ENCODE measurements around the gene TARBP1.

- TF ChIP-seq, protein P1, sequence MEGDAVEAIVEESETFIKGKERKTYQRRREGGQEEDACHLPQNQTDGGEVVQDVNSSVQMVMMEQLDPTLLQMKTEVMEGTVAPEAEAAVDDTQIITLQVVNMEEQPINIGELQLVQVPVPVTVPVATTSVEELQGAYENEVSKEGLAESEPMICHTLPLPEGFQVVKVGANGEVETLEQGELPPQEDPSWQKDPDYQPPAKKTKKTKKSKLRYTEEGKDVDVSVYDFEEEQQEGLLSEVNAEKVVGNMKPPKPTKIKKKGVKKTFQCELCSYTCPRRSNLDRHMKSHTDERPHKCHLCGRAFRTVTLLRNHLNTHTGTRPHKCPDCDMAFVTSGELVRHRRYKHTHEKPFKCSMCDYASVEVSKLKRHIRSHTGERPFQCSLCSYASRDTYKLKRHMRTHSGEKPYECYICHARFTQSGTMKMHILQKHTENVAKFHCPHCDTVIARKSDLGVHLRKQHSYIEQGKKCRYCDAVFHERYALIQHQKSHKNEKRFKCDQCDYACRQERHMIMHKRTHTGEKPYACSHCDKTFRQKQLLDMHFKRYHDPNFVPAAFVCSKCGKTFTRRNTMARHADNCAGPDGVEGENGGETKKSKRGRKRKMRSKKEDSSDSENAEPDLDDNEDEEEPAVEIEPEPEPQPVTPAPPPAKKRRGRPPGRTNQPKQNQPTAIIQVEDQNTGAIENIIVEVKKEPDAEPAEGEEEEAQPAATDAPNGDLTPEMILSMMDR (IDR thresholded peaks at IDR 0.05), result no peak
- no peak for TF ChIP-seq EP300 (IDR thresholded peaks at IDR 0.05)
Observed at GRCh38 chr1:234386122-234386521, 92.9 kb downstream of the TARBP1 start.

Data from tibial nerve (tissue), 4 donors.